ENCODE measurements around the gene THY1. TPM values are rescaled to one million over a fixed set of nuclear protein-coding genes. Genes with fewer than 3 reads are reported as not detected.

THY1 gene
- polyA plus RNA-seq, 1 donor from 2014 or later, result 98.3 TPM

DNA sequence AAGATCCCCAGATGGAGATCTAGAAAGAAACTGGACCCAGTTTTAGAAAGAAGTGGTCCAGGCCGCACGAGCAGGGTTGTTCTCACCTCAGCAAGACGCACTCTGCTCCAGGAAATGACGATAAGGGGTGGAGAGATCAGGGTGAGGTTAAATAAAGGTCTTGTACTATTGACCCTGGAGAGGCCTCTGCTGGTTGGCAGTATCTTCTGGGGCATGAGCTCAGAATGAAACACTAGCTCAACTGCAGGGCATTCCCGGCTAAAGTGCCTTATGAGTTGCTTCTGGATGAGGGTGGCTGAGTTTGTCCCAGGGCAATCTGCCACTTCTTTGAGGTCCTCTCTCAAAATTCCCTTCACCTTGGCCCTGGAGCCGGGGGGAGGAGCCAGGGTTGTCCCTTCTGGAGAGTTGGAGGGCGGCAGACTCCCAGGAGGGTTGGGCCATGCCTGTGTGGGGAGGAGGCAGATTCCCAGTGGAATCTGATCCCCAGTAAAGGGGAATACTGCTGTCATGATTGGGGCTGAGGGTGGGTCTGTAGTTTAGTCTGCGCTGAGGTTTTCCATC, 52.4 kb downstream of the THY1 start:
- H3K79me2 ChIP-seq (replicated peaks; ENCODE audit: insufficient read depth, low read length), result no peaks in the 10 kb centered on the region
- H3K36me3 ChIP-seq (ENCODE audit: insufficient read depth, low read length), result no peaks in the 10 kb centered on the region
- no peak overlapping the region for H3K4me2 ChIP-seq (ENCODE audit: low read length)
- H3K9ac ChIP-seq (ENCODE audit: low read length), result no peak overlapping the region
- TF ChIP-seq RAD21 (conservative IDR thresholded peaks at IDR 0.05) (no peak), MXI1 (conservative IDR thresholded peaks at IDR 0.05; ENCODE audit: poor library complexity, severe bottlenecking) (no peak), SMC3 (conservative IDR thresholded peaks at IDR 0.05; ENCODE audit: poor library complexity) (no peak), EP300 (conservative IDR thresholded peaks at IDR 0.05; ENCODE audit: poor library complexity, severe bottlenecking) (no peak), POLR2AphosphoS5 (IDR thresholded peaks at IDR 0.05) (no peak), EZH2 (IDR thresholded peaks at IDR 0.05; ENCODE audit: borderline replicate concordance, insufficient read depth, low read length, poor library complexity, severe bottlenecking) (no peak), TAF1 (IDR thresholded peaks at IDR 0.05; ENCODE audit: low read depth) (no peak)
- TF ChIP-seq, protein P1, sequence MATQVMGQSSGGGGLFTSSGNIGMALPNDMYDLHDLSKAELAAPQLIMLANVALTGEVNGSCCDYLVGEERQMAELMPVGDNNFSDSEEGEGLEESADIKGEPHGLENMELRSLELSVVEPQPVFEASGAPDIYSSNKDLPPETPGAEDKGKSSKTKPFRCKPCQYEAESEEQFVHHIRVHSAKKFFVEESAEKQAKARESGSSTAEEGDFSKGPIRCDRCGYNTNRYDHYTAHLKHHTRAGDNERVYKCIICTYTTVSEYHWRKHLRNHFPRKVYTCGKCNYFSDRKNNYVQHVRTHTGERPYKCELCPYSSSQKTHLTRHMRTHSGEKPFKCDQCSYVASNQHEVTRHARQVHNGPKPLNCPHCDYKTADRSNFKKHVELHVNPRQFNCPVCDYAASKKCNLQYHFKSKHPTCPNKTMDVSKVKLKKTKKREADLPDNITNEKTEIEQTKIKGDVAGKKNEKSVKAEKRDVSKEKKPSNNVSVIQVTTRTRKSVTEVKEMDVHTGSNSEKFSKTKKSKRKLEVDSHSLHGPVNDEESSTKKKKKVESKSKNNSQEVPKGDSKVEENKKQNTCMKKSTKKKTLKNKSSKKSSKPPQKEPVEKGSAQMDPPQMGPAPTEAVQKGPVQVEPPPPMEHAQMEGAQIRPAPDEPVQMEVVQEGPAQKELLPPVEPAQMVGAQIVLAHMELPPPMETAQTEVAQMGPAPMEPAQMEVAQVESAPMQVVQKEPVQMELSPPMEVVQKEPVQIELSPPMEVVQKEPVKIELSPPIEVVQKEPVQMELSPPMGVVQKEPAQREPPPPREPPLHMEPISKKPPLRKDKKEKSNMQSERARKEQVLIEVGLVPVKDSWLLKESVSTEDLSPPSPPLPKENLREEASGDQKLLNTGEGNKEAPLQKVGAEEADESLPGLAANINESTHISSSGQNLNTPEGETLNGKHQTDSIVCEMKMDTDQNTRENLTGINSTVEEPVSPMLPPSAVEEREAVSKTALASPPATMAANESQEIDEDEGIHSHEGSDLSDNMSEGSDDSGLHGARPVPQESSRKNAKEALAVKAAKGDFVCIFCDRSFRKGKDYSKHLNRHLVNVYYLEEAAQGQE (IDR thresholded peaks at IDR 0.05; ENCODE audit: borderline replicate concordance), result no peak
- TF ChIP-seq, protein P2, sequence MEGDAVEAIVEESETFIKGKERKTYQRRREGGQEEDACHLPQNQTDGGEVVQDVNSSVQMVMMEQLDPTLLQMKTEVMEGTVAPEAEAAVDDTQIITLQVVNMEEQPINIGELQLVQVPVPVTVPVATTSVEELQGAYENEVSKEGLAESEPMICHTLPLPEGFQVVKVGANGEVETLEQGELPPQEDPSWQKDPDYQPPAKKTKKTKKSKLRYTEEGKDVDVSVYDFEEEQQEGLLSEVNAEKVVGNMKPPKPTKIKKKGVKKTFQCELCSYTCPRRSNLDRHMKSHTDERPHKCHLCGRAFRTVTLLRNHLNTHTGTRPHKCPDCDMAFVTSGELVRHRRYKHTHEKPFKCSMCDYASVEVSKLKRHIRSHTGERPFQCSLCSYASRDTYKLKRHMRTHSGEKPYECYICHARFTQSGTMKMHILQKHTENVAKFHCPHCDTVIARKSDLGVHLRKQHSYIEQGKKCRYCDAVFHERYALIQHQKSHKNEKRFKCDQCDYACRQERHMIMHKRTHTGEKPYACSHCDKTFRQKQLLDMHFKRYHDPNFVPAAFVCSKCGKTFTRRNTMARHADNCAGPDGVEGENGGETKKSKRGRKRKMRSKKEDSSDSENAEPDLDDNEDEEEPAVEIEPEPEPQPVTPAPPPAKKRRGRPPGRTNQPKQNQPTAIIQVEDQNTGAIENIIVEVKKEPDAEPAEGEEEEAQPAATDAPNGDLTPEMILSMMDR (IDR thresholded peaks at IDR 0.05; ENCODE audit: poor library complexity, severe bottlenecking), result no peak
- H3K9me2 ChIP-seq (ENCODE audit: insufficient read depth, low read length), result no peaks in the 10 kb centered on the region
- no peaks in the 10 kb centered on the region for H3F3A ChIP-seq (ENCODE audit: insufficient read depth, low read length, poor library complexity, severe bottlenecking)
- no peaks in the 10 kb centered on the region for H3K27me3 ChIP-seq (ENCODE audit: insufficient read depth, low read depth, low read length)
- H4K20me1 ChIP-seq (ENCODE audit: insufficient read depth), result no peaks in the 10 kb centered on the region
- H3K27ac ChIP-seq (ENCODE audit: low read length), result no peak overlapping the region
- no peak overlapping the region for H2AFZ ChIP-seq (ENCODE audit: low read depth, low read length)
- no peak overlapping the region for H3K4me3 ChIP-seq (ENCODE audit: low read length)
- no peaks in the 10 kb centered on the region for H3K9me3 ChIP-seq (ENCODE audit: low read length)

DNA sequence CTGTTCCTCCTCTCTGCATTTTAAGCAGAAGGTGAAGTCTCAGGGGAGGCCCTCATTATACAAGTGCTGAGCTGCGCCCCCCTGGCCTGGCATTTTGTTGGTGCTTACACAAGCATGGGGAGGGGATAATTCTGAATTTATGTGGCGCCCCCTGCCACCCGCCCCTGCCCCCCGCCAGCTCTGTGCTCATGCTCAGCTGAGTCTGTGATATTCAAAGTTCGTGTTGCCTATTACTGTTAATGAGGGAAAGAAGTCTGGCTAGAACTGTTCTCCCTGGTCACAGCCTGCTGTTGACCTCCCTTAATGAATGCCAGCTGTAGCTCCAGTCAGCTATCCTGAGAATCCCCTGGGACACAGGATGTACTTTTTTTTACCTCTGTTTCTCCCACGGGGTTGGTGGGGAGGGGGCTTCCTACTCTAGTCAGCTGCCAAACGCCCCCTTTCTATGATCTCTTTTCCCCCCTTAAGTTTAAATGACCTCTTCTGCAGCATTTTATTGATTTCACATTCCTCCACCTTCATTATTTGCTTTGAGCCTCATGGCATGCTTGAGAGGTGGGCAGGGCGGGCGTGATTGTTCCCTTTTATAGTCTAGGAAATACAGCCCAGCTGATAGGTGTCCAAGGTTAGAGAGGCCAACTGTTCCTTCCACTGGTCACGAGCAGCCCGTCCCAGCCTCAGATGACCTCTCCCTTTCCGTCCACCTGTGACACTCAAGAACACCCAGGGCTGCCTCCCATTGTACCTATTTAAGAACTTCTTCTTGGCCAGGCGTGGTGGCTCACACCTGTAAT, 53.6 kb downstream of the THY1 start:
- H2AFZ ChIP-seq (ENCODE audit: low read depth, low read length), result no peak overlapping the region
- H3K9me2 ChIP-seq (ENCODE audit: insufficient read depth, low read length), result no peaks in the 10 kb centered on the region
- TF ChIP-seq RAD21 (conservative IDR thresholded peaks at IDR 0.05), result no peak
- no peak for TF ChIP-seq EP300 (conservative IDR thresholded peaks at IDR 0.05; ENCODE audit: poor library complexity, severe bottlenecking)
- TF ChIP-seq MXI1 (conservative IDR thresholded peaks at IDR 0.05; ENCODE audit: poor library complexity, severe bottlenecking), result no peak
- no peak for TF ChIP-seq EZH2 (IDR thresholded peaks at IDR 0.05; ENCODE audit: borderline replicate concordance, insufficient read depth, low read length, poor library complexity, severe bottlenecking)
- TF ChIP-seq, protein P2 (IDR thresholded peaks at IDR 0.05; ENCODE audit: poor library complexity, severe bottlenecking), result no peak
- TF ChIP-seq, protein P1 (IDR thresholded peaks at IDR 0.05; ENCODE audit: borderline replicate concordance), result no peak
- no peak for TF ChIP-seq POLR2AphosphoS5 (IDR thresholded peaks at IDR 0.05)
- TF ChIP-seq SMC3 (conservative IDR thresholded peaks at IDR 0.05; ENCODE audit: poor library complexity), result no peak
- TF ChIP-seq TAF1 (IDR thresholded peaks at IDR 0.05; ENCODE audit: low read depth), result no peak
- H3K27me3 ChIP-seq (ENCODE audit: insufficient read depth, low read depth, low read length), result peaks cover 12% of the 10 kb centered on the region
- no peak overlapping the region for H3K4me3 ChIP-seq (ENCODE audit: low read length)
- H3K27ac ChIP-seq (ENCODE audit: low read length), result no peak overlapping the region
- no peak overlapping the region for H3K9ac ChIP-seq (ENCODE audit: low read length)
- no peaks in the 10 kb centered on the region for H3K9me3 ChIP-seq (ENCODE audit: low read length)
- H4K20me1 ChIP-seq (ENCODE audit: insufficient read depth), result no peaks in the 10 kb centered on the region
- no peaks in the 10 kb centered on the region for H3K36me3 ChIP-seq (ENCODE audit: insufficient read depth, low read length)
- H3K79me2 ChIP-seq (replicated peaks; ENCODE audit: insufficient read depth, low read length), result no peaks in the 10 kb centered on the region
- no peak overlapping the region for H3K4me2 ChIP-seq (ENCODE audit: low read length)
- no peaks in the 10 kb centered on the region for H3F3A ChIP-seq (ENCODE audit: insufficient read depth, low read length, poor library complexity, severe bottlenecking)
